WI38 (cell line): ENCODE data around the gene NPPC.

ENCODE experiments used
- H3K4me3 ChIP-seq: 2 replicates; pipeline ENCODE4 v1.5.1; 2011; ENCODE audit warnings: low read depth, mild to moderate bottlenecking, control low read depth, low read length
- TF ChIP-seq, protein P1 (sequence below): IDR thresholded peaks from 2 replicates; pipeline ENCODE4 v1.5.1; 2012; ENCODE audit warnings: low read depth, mild to moderate bottlenecking, control low read depth, low read length

NPPC gene

DNA sequence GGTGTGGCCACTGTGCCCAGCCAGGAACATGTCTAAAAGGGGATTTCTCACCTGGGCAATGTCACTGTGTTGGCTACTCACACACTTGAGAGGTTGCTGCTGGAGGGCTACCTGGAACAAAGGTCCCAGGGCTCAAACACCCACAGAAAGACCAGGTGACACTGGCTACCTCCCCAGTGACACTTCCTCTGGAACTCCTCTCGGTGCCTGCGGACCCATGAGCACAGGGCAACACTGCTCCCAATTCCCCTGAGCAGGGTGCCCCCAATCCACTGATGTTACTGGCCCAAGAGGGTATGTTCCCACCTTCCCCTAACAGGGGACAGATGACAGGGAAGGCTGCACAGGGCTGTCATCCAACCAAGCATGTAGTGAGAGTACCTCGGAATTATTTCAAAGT is 5.8 kb downstream of the NPPC start:
- H3K4me3 ChIP-seq: no peak overlapping the region
- TF ChIP-seq, protein P1, sequence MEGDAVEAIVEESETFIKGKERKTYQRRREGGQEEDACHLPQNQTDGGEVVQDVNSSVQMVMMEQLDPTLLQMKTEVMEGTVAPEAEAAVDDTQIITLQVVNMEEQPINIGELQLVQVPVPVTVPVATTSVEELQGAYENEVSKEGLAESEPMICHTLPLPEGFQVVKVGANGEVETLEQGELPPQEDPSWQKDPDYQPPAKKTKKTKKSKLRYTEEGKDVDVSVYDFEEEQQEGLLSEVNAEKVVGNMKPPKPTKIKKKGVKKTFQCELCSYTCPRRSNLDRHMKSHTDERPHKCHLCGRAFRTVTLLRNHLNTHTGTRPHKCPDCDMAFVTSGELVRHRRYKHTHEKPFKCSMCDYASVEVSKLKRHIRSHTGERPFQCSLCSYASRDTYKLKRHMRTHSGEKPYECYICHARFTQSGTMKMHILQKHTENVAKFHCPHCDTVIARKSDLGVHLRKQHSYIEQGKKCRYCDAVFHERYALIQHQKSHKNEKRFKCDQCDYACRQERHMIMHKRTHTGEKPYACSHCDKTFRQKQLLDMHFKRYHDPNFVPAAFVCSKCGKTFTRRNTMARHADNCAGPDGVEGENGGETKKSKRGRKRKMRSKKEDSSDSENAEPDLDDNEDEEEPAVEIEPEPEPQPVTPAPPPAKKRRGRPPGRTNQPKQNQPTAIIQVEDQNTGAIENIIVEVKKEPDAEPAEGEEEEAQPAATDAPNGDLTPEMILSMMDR: no peak

DNA sequence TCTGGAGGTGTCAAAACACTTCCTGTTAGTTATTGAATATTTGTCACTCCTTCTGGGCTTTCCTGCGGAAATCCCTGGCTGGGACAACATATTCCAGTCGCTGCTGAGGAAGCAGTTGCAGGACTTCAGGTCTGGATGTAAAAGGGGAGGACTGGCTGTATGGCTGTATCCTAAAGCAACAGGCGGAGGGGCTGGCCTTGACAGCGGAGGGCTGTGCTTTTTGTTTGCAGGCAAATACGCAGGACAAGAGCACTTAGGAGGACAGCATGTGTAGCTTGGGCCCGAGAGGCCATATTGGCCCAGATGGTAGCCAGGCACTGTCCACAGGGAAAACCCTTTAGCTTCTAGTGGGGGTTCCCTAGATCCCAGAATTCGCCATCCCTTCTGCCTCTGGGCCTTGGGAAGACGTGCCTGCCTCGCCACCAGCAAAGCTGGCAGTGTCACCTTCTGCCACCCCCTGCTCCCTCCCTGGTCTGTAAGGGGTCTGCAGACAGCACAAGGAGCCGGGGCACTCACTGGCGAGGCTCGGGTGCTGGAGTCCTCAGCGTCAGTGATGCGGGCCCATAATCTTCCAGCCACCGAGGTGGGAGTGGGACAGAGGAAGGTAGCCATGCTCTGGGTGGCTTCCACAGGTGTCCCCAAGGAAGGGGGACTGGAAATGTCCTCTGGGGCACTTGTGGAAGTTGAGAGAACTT is 6.7 kb downstream of the NPPC start:
- TF ChIP-seq, protein P1: no peak
- no peak overlapping the region for H3K4me3 ChIP-seq

DNA sequence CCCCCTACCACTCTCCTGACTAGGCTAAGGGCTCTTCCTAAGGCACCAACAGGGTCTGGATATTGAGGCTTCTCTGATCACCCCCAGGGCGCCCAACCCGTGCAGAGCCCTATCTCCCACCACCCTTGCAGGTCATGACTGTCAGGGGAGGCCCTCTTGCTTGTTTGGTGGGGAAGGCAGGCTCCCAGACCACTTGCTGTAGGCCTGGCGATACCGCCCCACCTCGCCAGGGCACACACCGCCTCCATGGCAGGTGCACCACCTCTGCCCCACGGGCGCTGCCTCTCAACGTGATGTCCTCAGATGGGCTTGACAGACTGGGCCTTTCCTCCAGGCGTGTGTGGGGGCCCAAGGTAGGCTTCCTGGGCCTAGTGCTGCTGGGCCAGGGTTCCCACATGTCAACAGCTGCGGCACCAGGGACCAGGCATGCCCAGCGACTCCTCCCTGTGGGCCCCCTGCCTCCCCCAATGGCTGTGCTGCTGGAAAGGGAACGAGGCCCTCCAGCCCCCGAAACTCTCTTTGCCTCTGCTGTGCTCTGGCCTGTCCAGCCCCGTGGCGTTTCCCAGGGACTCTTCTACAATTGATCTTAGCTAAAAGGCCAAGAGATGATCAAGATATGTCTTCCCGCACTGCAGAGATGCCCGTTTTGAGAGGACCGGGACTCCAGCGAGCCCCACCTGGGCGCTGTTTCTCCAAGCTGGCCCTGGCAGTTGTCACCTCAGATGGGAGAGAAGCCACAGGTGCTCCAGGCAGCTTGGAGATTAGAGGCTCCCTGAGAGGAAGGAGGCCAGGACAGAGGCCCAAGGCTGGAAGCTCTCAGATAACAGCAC is 7.5 kb downstream of the NPPC start:
- no peak overlapping the region for H3K4me3 ChIP-seq
- TF ChIP-seq, protein P1: no peak

DNA sequence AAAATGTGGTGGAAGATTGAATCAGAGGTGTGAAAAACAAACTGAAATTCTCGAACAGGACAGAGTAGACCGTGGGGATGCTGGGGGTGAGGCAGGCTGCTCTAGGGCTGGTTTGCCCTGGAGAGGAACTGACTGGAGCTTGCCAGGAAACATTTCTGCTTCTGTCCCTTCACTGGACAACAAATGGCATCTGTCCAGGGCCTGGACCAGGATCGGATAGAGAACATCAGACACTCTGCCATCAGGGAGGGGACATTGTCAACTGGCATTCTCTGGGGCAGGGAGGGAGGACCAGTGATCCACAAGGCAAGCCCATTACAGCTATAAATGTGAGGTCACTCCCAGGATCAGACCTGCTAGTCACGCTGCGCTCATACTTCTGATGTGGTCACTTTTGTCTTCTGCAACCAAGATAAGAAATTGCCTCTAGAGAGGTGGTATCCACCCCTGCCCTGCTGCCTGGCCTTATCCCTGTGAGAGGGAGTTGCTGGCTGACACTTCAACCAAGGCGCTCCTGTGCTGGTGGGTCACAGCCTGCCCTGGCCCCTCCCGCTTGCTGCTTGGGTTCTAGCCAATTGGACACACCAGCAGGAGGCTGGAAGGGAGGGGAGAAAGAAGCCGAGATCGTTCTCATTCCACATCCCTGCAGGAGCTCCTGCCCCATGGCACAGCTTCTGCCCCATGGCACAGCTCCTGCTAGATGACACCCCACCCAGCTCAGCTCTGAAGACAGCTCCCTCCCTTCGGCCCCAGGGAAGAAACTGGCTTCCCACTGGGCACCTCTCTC is 8.7 kb downstream of the NPPC start:
- no peak overlapping the region for H3K4me3 ChIP-seq
- TF ChIP-seq, protein P1: no peak

DNA sequence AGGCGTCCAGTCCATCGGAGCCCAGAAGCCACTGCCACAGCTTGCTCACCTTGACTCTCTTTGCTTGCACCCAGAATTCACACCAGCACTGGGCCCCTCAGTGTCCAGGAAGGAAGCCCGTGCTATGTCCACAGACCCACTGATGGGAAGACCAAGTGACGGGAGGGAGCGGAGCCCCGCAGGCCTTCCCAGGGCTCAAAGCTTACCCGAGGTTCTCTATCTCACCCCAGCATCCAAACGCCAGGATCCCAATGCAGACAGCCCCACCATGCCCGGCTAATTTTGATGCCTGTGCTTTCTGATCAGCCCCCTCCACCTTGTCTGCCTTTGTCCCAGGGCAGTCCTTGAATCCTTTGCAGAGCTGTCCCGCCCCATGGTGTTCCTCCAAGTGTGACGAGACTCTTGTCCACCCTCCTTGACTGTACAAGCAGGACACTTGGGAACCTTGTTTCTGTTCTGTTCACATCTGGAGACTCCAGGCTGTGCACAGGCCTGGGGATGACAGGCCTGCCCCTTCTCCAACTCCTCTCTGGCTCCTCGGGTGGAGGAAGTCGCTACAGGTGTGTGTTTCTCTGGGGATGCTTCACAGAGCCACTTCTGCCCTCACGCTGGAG is 12.0 kb downstream of the NPPC start:
- TF ChIP-seq, protein P1: no peak
- no peak overlapping the region for H3K4me3 ChIP-seq

DNA sequence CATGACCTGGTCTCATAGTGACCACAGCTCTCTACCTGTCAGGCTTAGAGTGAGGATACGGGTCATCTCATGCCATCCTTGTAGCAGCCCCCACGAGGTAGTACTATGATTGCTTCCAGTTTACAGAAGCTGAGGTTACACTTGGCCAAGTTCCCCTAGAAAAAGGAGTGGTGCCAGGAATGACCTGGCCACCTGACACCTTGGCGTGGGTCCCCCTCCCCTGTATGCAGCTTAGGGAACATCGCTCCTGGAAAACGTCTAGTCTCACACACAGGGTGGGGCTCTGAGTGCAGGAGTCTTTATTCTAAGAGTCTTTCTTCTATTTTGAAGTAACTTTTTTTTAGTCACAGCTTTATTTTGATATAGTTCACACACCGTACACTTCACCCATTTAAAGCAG is 14.8 kb downstream of the NPPC start:
- TF ChIP-seq, protein P1: no peak
- H3K4me3 ChIP-seq: no peak overlapping the region
